NCI-H2227 (cell line): Measurements from ENCODE around the gene BGLAP.

Experiments
- DNase-seq: peaks from one replicate; lab custom pipeline; 2025; ENCODE audit not compliant: unreplicated experiment; lab: John Stamatoyannopoulos, UW

Gene BGLAP

GRCh38 chr1:156226116-156226538 lies 15.9 kb upstream of the BGLAP start:
- no peak for DNase-seq

DNA sequence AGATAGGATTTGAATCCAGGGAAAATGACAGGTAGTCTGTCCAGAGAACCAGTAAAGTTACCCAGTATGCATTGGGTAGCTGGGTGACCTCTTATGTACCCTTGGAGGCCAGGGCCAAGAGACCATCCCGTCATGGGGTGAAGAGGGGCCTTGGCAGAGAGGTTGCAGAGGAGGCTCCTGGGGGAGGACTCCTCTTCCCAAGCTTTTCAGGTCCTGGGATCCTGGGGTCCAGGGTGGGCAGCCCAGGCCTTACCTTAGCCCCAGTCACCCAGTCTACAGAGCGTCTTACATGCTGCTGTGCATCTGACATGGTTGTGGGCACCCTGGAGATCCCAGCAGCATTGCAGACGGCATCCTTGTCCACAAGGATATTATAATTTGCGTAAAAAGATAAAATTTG lies 15.2 kb upstream of the BGLAP start:
- DNase-seq, result no peak

GRCh38 chr1:156228501-156228900 lies 13.5 kb upstream of the BGLAP start:
- no peak for DNase-seq

GRCh38 chr1:156229809-156230472 lies 12.0 kb upstream of the BGLAP start:
- no peak for DNase-seq

GRCh38 chr1:156230473-156230837 lies 11.5 kb upstream of the BGLAP start:
- no peak for DNase-seq

DNA sequence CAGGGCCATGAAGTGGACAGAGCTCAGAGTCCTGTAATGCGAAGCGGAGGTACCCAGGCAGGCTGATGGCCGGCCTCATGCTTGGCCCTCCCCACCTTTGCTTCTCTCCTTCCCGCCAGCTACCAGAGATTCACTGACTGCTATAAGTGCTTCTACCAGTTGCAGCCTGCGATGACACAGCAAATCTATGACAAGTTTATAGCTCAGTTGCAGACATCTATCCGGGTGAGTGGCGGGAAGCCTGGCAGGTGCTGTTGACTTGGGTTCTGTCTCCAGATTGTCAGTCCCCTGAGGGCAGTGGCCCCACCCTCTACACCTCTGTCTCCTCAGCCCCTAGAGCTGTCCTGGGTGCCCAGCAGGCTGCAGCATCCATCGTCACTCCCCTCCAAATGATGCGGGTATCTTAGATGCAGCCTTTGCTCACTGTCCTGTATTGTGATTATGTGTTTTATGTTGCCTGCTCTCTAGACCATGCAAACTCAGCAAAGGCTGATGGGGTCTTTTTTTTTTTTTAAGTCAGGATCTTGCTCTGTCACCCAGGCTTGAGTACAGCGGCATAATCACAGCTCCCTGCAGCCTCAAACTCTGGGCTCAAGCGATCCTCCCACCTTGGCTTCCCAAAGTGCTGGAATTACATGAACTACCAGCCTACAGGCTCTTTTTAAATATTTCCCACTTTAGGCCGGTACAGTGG lies 9.6 kb upstream of the BGLAP start:
- DNase-seq, result peak; percentile 42

DNA sequence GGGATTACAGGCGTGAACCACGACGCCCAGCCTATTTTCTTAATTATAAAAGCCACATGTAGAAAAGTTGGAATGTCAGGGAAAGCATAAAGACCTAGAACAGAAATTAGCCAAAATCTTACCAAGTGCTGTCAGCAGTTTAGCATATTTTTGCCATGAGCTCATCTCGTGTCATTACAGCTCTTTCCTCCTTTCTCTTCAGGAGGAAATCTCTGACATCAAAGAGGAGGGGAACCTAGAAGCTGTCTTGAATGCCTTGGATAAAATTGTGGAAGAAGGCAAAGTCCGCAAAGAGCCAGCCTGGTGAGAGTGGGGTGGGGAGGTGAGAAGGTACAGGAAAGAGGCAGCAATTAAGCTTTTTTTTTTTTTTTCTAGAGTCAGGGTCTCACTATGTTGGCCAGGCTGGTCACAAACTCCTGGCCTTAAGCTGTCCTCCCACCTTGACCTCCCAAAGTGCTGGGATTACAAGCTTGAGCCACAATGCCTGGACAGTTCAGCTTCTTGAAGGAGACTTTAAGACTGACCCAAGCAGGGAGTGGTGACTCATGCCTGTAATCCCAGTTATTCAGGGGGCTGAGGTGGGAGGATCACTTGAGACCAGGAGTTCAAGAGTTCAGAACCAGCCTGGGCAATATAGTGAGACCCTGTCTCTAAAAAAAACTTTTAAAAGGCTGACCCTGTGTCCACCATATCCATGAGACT lies 8.4 kb upstream of the BGLAP start:
- DNase-seq, result no peak

DNA sequence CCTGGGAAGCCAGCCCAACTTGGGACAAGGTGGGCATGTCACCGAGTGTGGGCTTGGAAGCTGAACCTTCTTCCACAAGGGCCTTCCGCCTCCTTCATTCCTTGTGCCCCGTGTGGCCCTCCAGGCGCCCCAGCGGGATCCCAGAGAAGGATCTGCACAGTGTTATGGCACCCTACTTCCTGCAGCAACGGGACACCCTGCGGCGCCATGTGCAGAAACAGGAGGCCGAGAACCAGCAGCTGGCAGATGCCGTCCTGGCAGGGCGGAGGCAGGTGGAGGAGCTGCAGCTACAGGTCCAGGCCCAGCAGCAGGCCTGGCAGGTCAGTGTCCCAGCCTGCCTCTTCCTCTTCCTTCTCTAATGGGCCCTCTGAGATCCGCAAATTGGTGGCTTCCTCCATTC lies 5.8 kb upstream of the BGLAP start:
- DNase-seq, result no peak

- no peak for DNase-seq
Observed at GRCh38 chr1:156238248-156238647, 3.7 kb upstream of the BGLAP start.

DNA sequence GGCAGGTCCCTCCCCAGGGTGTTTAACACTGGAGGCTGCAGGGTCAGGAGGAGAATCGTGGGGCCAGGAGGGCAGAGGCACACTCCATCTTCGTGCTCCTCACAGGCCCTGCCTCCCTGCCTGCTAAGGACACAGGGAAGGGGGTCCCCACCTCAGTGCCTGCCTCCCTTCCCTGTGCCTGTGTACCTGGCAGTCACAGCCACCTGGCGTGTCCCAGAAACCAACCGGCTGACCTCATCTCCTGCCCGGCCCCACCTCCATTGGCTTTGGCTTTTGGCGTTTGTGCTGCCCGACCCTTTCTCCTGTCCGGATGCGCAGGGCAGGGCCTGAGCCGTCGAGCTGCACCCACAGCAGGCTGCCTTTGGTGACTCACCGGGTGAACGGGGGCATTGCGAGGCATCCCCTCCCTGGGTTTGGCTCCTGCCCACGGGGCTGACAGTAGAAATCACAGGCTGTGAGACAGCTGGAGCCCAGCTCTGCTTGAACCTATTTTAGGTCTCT lies 623 bp upstream of the BGLAP start:
- no peak for DNase-seq

DNA sequence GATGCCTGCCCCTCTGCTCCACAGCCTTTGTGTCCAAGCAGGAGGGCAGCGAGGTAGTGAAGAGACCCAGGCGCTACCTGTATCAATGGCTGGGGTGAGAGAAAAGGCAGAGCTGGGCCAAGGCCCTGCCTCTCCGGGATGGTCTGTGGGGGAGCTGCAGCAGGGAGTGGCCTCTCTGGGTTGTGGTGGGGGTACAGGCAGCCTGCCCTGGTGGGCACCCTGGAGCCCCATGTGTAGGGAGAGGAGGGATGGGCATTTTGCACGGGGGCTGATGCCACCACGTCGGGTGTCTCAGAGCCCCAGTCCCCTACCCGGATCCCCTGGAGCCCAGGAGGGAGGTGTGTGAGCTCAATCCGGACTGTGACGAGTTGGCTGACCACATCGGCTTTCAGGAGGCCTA lies 754 bp downstream of the BGLAP start:
- DNase-seq, result no peak

DNA sequence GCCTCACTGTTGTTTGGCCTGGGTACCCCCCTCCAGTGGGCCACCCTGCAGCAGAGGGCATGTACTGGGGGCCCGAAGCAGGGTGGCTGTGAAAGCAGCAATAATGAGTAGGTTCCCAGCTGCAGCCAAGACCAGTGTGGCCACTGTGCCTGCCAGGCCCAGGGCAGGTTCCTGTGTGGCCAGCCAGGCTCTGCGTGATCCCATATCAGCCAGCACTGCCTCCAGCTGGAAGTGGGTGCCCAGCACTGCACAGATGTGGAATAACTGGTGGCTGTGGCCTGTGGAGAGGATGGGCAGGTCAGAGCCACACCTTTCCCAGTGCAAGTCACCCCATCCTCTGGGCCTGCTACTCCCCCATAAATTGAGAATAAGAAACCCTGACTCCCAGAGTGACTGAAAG lies 2.1 kb downstream of the BGLAP start:
- DNase-seq, result no peak

DNA sequence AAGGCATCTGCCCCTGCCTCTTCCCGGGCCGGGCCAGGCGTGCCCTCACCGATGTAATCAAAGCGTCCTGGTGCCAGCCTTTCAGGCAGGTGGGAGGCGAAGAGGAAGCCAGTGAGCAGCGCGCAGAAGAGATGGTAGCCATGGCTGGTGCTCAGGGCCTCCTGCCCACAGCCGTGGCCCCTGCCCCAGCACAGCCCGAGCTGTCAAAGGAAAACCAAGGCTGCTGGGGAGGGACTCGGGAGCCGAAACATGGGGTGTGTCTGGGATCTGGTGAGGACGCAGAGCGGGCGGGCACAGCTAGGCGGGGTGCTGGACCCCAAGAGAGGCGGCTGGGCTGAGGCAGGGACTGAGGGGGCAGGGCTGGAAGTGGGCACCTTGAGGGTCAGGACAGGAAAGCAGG lies 2.7 kb downstream of the BGLAP start:
- DNase-seq, result no peak

DNA sequence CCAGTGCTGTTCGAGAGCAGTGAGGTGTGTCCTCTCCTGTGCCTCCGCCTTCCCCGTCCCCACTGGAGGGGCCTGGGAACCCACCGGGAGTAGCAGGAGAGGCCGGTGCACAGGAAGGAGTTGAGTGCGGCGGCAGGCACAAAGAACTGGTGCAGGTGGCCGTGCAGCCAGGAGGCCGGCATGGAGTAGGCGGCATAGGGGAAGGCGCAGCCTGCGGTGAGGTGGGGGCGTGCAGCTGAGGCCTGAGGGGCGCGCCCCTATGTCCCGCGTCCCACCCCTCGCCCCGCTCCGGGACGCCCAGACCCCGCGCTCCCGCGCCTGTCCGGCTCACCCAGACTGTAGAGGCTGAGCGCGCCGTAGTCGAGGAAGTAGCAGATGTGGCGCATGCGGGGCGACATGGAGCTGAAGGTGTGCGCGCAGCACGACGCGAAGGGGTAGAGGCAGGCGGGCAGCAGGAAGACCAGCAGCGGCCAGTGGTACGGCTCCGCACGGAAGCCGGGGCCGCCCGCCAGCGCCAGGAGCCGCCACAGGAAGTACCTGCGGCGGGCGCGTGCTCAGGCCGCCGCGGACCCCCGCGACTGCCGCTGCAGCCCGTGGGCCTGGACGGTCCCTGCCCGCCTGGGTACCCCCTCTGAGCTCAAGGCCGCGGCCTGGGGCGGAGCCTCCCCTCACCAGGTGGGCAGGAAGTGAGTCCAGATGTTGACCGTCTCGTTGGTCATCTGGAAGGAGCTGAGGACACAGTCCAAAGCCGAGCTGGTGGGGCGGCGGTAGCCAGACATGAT lies 3.7 kb downstream of the BGLAP start:
- DNase-seq, result no peak

DNA sequence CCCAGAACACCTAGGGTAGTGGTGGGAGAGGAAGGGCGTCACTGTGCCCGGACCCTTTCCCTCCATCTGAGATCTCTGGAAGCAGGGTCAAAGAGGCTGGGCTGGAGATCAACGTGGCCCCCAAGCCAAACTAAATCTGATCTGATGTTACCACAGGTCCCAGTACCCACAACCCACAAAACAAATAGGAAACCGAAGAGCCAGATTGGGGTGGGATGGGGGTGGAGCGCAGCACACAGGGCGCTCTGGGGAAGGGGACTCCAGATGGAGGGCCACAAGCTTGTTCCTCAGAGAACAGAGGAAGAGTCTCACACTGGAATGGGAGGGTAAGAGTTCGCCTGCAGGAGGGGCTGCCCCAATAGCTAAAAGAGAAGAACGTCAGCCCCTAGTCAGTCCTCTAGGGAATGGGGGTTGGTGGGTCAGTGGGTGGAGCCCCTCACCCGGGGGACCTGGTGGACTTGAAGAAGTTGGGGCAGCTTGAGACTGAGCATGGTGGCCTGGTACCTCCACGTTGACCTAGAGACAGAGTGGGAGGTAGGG lies 4.3 kb downstream of the BGLAP start:
- no peak for DNase-seq

- DNase-seq, result no peak
Observed at GRCh38 chr1:156246781-156247459, 4.9 kb downstream of the BGLAP start.

DNA sequence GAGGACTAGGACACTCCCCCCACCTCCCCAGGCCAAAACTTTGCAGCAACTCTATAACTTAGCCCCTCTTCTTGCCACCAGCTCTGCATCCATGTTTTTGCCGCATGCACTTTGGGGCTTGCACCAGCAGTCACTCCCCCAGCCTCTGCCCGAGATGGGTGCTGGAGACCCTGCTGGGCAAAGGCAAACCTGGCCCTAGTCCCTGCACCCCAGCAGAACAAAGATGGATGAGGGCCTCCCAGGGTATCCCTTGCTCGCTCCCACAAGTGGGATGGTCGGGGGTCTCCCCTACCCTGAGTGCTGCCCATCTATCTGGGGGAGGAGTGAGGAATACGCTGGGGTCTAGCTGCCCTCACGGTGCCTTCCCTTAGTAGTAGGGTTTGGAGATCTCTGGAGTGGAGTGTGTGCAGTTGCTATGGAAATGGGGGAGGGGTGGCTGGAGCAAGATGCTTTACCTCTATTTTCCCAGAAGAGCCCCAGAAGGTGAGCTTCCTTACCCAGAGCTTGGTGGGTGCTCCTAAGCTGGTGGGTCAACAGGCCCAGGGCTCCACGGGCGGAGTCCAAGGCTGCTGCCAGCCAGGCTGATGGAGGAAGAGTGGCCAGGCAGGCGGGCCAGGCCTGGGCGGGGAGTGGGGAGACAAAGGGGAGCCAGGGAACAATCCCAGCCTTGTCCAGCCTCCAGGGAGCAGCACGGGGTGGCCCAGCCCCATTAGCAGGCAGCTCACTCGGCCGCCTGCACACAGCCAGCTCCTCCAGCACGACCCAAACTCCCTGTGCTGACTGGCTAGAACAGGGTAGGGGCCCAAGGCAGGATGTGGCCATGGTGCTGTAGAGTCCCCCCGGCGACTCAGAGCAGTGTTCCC lies 5.7 kb downstream of the BGLAP start, which contains the start of gene PAQR6:
Gene PAQR6 (minus strand): TSS at position 597 of the 863 bp plus-strand sequence. CDS start 1,325 bp downstream, outside the sequence.
- no peak for DNase-seq

DNA sequence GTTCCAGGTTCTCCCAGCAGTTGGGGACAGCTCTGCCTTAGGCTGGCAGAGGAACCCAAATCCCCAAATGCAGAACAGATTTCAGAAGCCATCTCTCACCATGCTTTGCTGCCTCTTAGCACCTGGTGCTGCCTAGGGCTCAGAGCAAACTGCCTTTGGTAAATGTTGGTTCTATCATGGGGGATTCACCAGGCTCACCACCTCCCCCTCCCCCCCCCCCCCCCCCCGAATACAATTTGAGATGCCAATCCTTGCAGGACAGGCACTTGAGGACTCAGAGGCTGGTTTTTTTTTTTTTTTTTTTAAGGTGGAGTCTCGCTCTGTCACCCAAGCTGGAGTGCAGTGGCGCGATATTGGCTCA lies 6.3 kb downstream of the BGLAP start:
- DNase-seq, result no peak

DNA sequence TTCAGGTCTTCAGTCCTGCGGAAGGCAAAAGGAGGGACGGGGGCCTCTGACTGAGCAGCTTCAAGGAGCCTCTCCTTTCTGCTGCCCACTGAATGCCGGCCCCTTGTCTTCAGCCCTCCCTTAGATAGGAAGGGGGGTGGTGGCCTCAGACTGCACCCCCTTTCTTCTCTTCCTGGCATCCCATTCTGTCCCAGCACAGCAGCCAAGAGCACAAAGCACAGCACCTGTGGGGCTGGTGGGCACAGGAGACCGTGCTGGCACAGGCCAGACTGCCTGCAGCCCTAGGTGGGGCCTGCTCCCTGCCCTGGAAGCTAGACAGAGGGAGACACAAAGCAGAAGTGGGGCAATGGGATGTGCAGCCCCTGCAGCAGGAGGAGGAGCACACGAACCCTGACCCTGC lies 7.6 kb downstream of the BGLAP start:
- DNase-seq, result no peak

DNA sequence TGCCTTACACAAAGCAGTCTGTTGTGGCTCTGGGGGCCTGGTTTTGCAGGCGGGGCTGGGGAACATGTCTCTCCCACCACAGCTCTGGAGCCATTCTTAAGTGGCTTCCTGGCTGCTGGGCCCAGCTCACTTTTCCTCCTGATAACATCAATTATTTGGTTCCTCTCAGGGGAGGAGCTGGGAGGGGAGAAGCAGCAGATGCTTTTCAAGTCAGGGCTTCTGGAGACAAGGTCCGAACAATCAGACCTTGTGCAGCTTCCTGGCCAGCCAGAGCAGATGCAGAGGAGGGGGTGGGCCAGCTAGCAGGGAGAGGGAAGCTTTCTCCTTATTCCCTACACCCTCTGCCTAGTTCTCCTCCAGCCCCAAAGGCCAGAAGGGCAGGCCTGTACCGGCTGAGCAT lies 9.5 kb downstream of the BGLAP start:
- DNase-seq, result peak; percentile 85
